ENCODE results near the gene MAP3K7. TPM values are rescaled to one million over a fixed set of nuclear protein-coding genes. Genes with fewer than 3 reads are reported as not detected.
A peak's percentile ranks its signal among the peaks of the same experiment; 100 is the strongest.

MAP3K7 gene
- total and polyA plus RNA-seq, 2 experiments from 2014 or later: 32.9 to 36.9 TPM

DNA sequence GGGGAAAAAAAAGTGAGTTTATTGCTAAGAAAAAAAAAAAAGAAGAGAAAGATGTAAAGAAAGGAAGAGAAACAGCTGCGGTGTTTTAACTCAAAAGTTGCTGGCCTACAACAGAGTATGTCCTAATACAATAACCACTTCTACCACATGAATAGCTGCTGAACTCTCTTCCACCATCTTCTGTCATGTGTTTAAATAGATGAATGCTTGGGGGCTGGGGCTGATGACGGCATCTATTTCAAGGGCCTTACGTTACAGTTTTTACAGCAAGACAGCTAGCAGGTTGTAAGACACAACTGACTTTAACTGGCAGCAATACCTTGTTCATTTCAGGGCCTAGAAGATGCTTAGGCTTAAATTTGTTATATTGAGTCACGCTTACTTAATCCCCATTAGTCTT is 50.4 kb downstream of the MAP3K7 start:
- Histone ChIP-seq H3F3A (ENCODE audit: insufficient read depth) (peaks cover 34% of the 10 kb centered on the region), H3K36me3 (ENCODE audit: low read depth) (peaks cover 31% of the 10 kb centered on the region), H3K4me1 (ENCODE audit: insufficient read depth) (peaks cover 28% of the 10 kb centered on the region), H3K27ac (peak overlapping the region; percentile 66), H3K9ac (no peak overlapping the region), H3K4me2 (ENCODE audit: unreplicated experiment) (peak overlapping the region; percentile 61), H4K20me1 (ENCODE audit: insufficient read depth) (no peaks in the 10 kb centered on the region), H3K79me2 (ENCODE audit: insufficient read depth) (0 out of 2 replicates have a peak, but pooled peaks cover 3% of the 10 kb centered on the region), H3K9me2 (ENCODE audit: insufficient read depth) (no peaks in the 10 kb centered on the region), H2AFZ (no peak overlapping the region), H3K27me3 (replicated peaks; ENCODE audit: insufficient read depth) (no peaks in the 10 kb centered on the region), H3K4me3 (no peak overlapping the region), H3K9me3 (ENCODE audit: low read depth) (no peaks in the 10 kb centered on the region)
- 95 to 97% methylated on average over 4 of the region's 4 CpGs for WGBS, 2 experiments (ENCODE audit: low coverage in 1 of 2, low lambda C conversion rate in 2 of 2, missing lambda C conversion rate in 2 of 2)
- in situ Hi-C loops (cut with MboI): no loop called here
- TF ChIP-seq EZH2 (IDR thresholded peaks at IDR 0.05; ENCODE audit: insufficient read depth, poor library complexity, severe bottlenecking) (no peak), EZH2phosphoT487 (IDR thresholded peaks at IDR 0.05; ENCODE audit: insufficient read depth, low read depth) (no peak)
- no peak for DNase-seq

DNA sequence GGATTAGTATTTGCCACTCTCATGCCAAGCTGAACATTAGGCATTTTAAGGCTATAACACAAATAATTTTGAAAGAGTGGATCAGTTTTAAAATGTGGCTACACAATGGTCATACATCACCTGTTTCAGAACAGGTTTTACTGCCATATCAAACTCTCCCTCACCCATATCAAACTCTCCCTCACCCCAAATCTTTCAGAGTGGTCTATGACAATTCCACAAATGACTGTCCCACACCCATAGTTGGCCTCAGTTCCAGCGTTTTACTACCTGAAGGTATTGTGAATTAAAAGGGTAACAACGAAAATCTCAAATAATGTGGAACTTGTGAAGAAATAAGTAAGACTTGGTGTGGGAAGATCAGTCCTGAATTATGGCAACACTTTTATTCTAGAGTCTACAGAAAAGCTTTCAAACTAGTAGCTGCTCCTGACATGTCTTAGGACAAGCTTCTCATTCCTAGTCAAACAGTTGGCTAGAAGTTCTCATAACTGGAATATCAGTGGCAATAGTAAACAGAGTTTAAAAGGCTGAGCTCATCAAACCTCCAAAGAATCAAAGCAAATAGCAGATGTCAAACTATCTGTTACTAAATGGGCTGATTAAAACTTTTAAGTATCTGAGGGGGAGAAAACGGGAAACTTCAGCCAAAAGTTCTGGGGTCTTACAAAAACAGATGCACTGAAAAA is 52.4 kb downstream of the MAP3K7 start:
- Histone ChIP-seq H3K4me1 (ENCODE audit: insufficient read depth) (peaks cover 28% of the 10 kb centered on the region), H2AFZ (no peak overlapping the region), H3K9me3 (ENCODE audit: low read depth) (no peaks in the 10 kb centered on the region), H4K20me1 (ENCODE audit: insufficient read depth) (no peaks in the 10 kb centered on the region), H3F3A (ENCODE audit: insufficient read depth) (peaks cover 31% of the 10 kb centered on the region), H3K4me3 (no peak overlapping the region), H3K27me3 (replicated peaks; ENCODE audit: insufficient read depth) (no peaks in the 10 kb centered on the region), H3K27ac (no peak overlapping the region), H3K4me2 (ENCODE audit: unreplicated experiment) (no peak overlapping the region), H3K79me2 (ENCODE audit: insufficient read depth) (0 out of 2 replicates have a peak, but pooled peaks cover 3% of the 10 kb centered on the region), H3K36me3 (ENCODE audit: low read depth) (peaks cover 34% of the 10 kb centered on the region), H3K9me2 (ENCODE audit: insufficient read depth) (no peaks in the 10 kb centered on the region), H3K9ac (no peak overlapping the region)
- TF ChIP-seq EZH2 (IDR thresholded peaks at IDR 0.05; ENCODE audit: insufficient read depth, poor library complexity, severe bottlenecking): no peak
- no peak for TF ChIP-seq EZH2phosphoT487 (IDR thresholded peaks at IDR 0.05; ENCODE audit: insufficient read depth, low read depth)
- in situ Hi-C loops (cut with MboI): no loop called here
- 95 to 97% methylated on average over 3 of the region's 3 CpGs for WGBS, 2 experiments (ENCODE audit: low coverage in 1 of 2, low lambda C conversion rate in 2 of 2, missing lambda C conversion rate in 2 of 2)
- DNase-seq: no peak

DNA sequence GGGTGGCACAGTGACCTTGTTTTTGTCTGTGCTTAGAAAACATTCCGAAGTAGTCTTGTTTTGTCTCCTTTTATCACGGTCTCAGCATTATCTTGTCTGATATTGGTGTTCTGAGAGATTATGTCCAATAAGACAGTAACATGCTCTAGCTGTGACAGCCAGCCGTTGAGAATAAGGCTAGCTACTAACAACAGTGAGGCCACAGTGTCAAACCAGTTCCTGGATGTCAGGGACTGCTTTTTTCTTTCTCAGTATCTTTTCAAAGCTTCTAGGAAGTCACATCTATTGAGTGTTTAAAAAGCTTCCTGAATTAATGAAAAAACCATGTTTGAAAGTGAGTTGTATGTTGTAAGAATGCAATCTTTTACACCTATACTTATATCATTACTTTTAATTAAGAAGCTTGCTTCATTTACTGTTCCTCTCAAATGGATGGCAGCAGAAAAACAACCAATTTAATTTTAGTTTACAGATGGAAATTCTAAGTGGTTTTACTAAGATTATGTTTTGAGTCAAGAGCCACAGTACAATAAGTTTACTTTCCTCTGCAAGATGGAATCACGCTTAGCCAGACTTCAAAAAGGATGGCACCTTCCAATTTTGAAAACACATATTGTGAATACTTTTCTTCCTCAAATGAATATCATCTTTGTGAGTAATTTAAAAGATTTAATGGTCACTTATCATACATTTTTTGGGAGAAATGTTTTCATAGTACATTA is 53.1 kb downstream of the MAP3K7 start:
- TF ChIP-seq EZH2phosphoT487 (IDR thresholded peaks at IDR 0.05; ENCODE audit: insufficient read depth, low read depth): no peak
- no peak for TF ChIP-seq EZH2 (IDR thresholded peaks at IDR 0.05; ENCODE audit: insufficient read depth, poor library complexity, severe bottlenecking)
- Histone ChIP-seq H3K79me2 (ENCODE audit: insufficient read depth) (0 out of 2 replicates have a peak, but pooled peaks cover 3% of the 10 kb centered on the region), H3F3A (ENCODE audit: insufficient read depth) (peaks cover 24% of the 10 kb centered on the region), H2AFZ (no peak overlapping the region), H3K9me3 (ENCODE audit: low read depth) (no peaks in the 10 kb centered on the region), H3K27ac (no peak overlapping the region), H4K20me1 (ENCODE audit: insufficient read depth) (no peaks in the 10 kb centered on the region), H3K36me3 (ENCODE audit: low read depth) (peaks cover 34% of the 10 kb centered on the region), H3K4me2 (ENCODE audit: unreplicated experiment) (no peak overlapping the region), H3K9ac (no peak overlapping the region), H3K4me3 (no peak overlapping the region), H3K9me2 (ENCODE audit: insufficient read depth) (no peaks in the 10 kb centered on the region), H3K27me3 (replicated peaks; ENCODE audit: insufficient read depth) (no peaks in the 10 kb centered on the region), H3K4me1 (ENCODE audit: insufficient read depth) (peaks cover 22% of the 10 kb centered on the region)
- WGBS, 2 experiments (ENCODE audit: low coverage in 1 of 2, low lambda C conversion rate in 2 of 2, missing lambda C conversion rate in 2 of 2): 98 to 99% methylated on average over 4 of the region's 4 CpGs
- no peak for DNase-seq
- in situ Hi-C loops (cut with MboI): no loop called here

DNA sequence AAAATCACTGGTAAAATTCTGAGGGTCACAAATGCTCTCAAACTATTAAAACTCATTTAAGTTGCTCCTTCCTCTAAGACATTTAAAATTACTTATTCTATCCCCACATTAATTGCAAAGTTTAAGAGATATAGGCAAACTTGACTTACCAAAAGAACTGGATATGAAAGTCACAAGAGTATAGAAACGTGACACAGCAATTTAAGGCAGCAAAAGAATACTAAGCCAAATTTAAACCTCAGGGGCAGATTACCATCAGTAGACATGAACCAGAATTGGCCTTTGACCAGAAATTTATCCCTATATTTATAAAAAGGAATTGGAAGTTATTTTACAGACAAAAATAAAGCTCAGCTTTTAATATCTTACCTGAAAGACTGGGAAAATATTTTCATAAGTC is 56.0 kb downstream of the MAP3K7 start:
- Histone ChIP-seq H3K27ac (no peak overlapping the region), H3K79me2 (ENCODE audit: insufficient read depth) (0 out of 2 replicates have a peak, but pooled peaks cover 3% of the 10 kb centered on the region), H3K36me3 (ENCODE audit: low read depth) (peaks cover 36% of the 10 kb centered on the region), H3K4me1 (ENCODE audit: insufficient read depth) (no peaks in the 10 kb centered on the region), H3K9ac (no peak overlapping the region), H3K4me2 (ENCODE audit: unreplicated experiment) (no peak overlapping the region), H3K27me3 (replicated peaks; ENCODE audit: insufficient read depth) (no peaks in the 10 kb centered on the region), H2AFZ (no peak overlapping the region), H3F3A (ENCODE audit: insufficient read depth) (no peaks in the 10 kb centered on the region), H3K9me2 (ENCODE audit: insufficient read depth) (no peaks in the 10 kb centered on the region), H3K9me3 (ENCODE audit: low read depth) (no peaks in the 10 kb centered on the region), H3K4me3 (no peak overlapping the region), H4K20me1 (ENCODE audit: insufficient read depth) (no peaks in the 10 kb centered on the region)
- WGBS, 2 experiments (ENCODE audit: low coverage in 1 of 2, low lambda C conversion rate in 2 of 2, missing lambda C conversion rate in 2 of 2): 92 to 93% methylated on average over 1 of the region's 1 CpG
- in situ Hi-C loops (cut with MboI): no loop called here
- DNase-seq: no peak
- TF ChIP-seq EZH2phosphoT487 (IDR thresholded peaks at IDR 0.05; ENCODE audit: insufficient read depth, low read depth): no peak
- no peak for TF ChIP-seq EZH2 (IDR thresholded peaks at IDR 0.05; ENCODE audit: insufficient read depth, poor library complexity, severe bottlenecking)
